ENCODE measurements around the gene GHR.
"Not testable (repeated sequence)": the region's sequence is repeated elsewhere in the genome, so short reads cannot be mapped to it uniquely, and the experiment has no call there.

Gene GHR

GRCh38 chr5:42665857-42666256, 242.6 kb downstream of the GHR start:
- no peaks in the 10 kb centered on the region for H3K36me3 ChIP-seq (ENCODE audit: insufficient read depth, low read length)
- H3K4me1 ChIP-seq (ENCODE audit: control insufficient read depth, insufficient read depth, low read length, unreplicated experiment): no peaks in the 10 kb centered on the region
- H3K4me3 ChIP-seq (ENCODE audit: low read depth, low read length): no peak overlapping the region
- H3K27me3 ChIP-seq (ENCODE audit: insufficient read depth, low read length): no peaks in the 10 kb centered on the region
- no peaks in the 10 kb centered on the region for H3K79me2 ChIP-seq (ENCODE audit: control insufficient read depth, insufficient read depth, low read length, unreplicated experiment)
- no peak overlapping the region for H2AFZ ChIP-seq (ENCODE audit: low read length, unreplicated experiment)
- H3K27ac ChIP-seq (ENCODE audit: low read depth, low read length): no peak overlapping the region

GRCh38 chr5:42666869-42667268, 243.6 kb downstream of the GHR start:
- Histone ChIP-seq H2AFZ (ENCODE audit: low read length, unreplicated experiment) (no peak overlapping the region), H3K27ac (ENCODE audit: low read depth, low read length) (no peak overlapping the region), H3K27me3 (ENCODE audit: insufficient read depth, low read length) (no peaks in the 10 kb centered on the region), H3K36me3 (ENCODE audit: insufficient read depth, low read length) (no peaks in the 10 kb centered on the region), H3K79me2 (ENCODE audit: control insufficient read depth, insufficient read depth, low read length, unreplicated experiment) (no peaks in the 10 kb centered on the region), H3K4me1 (ENCODE audit: control insufficient read depth, insufficient read depth, low read length, unreplicated experiment) (no peaks in the 10 kb centered on the region), H3K4me3 (ENCODE audit: low read depth, low read length) (no peak overlapping the region)

- Histone ChIP-seq H2AFZ (ENCODE audit: low read length, unreplicated experiment) (no peak overlapping the region), H3K27me3 (ENCODE audit: insufficient read depth, low read length) (no peaks in the 10 kb centered on the region), H3K36me3 (ENCODE audit: insufficient read depth, low read length) (no peaks in the 10 kb centered on the region), H3K79me2 (ENCODE audit: control insufficient read depth, insufficient read depth, low read length, unreplicated experiment) (no peaks in the 10 kb centered on the region), H3K27ac (ENCODE audit: low read depth, low read length) (no peak overlapping the region), H3K4me3 (ENCODE audit: low read depth, low read length) (no peak overlapping the region), H3K4me1 (ENCODE audit: control insufficient read depth, insufficient read depth, low read length, unreplicated experiment) (no peaks in the 10 kb centered on the region)
These were observed 245.0 kb downstream of the GHR start for GRCh38 chr5:42668254-42668653.

GRCh38 chr5:42672925-42673324, 249.7 kb downstream of the GHR start:
- no peak overlapping the region for H3K27ac ChIP-seq (ENCODE audit: low read depth, low read length)
- H3K4me1 ChIP-seq (ENCODE audit: control insufficient read depth, insufficient read depth, low read length, unreplicated experiment): no peaks in the 10 kb centered on the region
- H3K79me2 ChIP-seq (ENCODE audit: control insufficient read depth, insufficient read depth, low read length, unreplicated experiment): no peaks in the 10 kb centered on the region
- no peak overlapping the region for H2AFZ ChIP-seq (ENCODE audit: low read length, unreplicated experiment)
- H3K4me3 ChIP-seq (ENCODE audit: low read depth, low read length): no peak overlapping the region
- H3K36me3 ChIP-seq (ENCODE audit: insufficient read depth, low read length): no peaks in the 10 kb centered on the region
- H3K27me3 ChIP-seq (ENCODE audit: insufficient read depth, low read length): no peaks in the 10 kb centered on the region

GRCh38 chr5:42675602-42676001, 252.4 kb downstream of the GHR start:
- Histone ChIP-seq H3K79me2 (ENCODE audit: control insufficient read depth, insufficient read depth, low read length, unreplicated experiment) (no peaks in the 10 kb centered on the region), H2AFZ (ENCODE audit: low read length, unreplicated experiment) (no peak overlapping the region), H3K36me3 (ENCODE audit: insufficient read depth, low read length) (no peaks in the 10 kb centered on the region), H3K4me1 (ENCODE audit: control insufficient read depth, insufficient read depth, low read length, unreplicated experiment) (no peaks in the 10 kb centered on the region), H3K27me3 (ENCODE audit: insufficient read depth, low read length) (no peaks in the 10 kb centered on the region), H3K4me3 (ENCODE audit: low read depth, low read length) (no peak overlapping the region), H3K27ac (ENCODE audit: low read depth, low read length) (no peak overlapping the region)

- no peaks in the 10 kb centered on the region for H3K79me2 ChIP-seq (ENCODE audit: control insufficient read depth, insufficient read depth, low read length, unreplicated experiment)
- no peaks in the 10 kb centered on the region for H3K36me3 ChIP-seq (ENCODE audit: insufficient read depth, low read length)
- no peaks in the 10 kb centered on the region for H3K27me3 ChIP-seq (ENCODE audit: insufficient read depth, low read length)
- H3K27ac ChIP-seq (ENCODE audit: low read depth, low read length): no peak overlapping the region
- no peak overlapping the region for H3K4me3 ChIP-seq (ENCODE audit: low read depth, low read length)
- no peak overlapping the region for H2AFZ ChIP-seq (ENCODE audit: low read length, unreplicated experiment)
- no peaks in the 10 kb centered on the region for H3K4me1 ChIP-seq (ENCODE audit: control insufficient read depth, insufficient read depth, low read length, unreplicated experiment)
These were observed 253.1 kb downstream of the GHR start for GRCh38 chr5:42676362-42676761.

GRCh38 chr5:42677156-42677842, 254.1 kb downstream of the GHR start:
- H3K79me2 ChIP-seq (ENCODE audit: control insufficient read depth, insufficient read depth, low read length, unreplicated experiment): no peaks in the 10 kb centered on the region
- H3K4me1 ChIP-seq (ENCODE audit: control insufficient read depth, insufficient read depth, low read length, unreplicated experiment): no peaks in the 10 kb centered on the region
- no peaks in the 10 kb centered on the region for H3K36me3 ChIP-seq (ENCODE audit: insufficient read depth, low read length)
- no peak overlapping the region for H3K27ac ChIP-seq (ENCODE audit: low read depth, low read length)
- no peaks in the 10 kb centered on the region for H3K27me3 ChIP-seq (ENCODE audit: insufficient read depth, low read length)
- no peak overlapping the region for H3K4me3 ChIP-seq (ENCODE audit: low read depth, low read length)
- H2AFZ ChIP-seq (ENCODE audit: low read length, unreplicated experiment): no peak overlapping the region

GRCh38 chr5:42680046-42680445, 256.8 kb downstream of the GHR start:
- Histone ChIP-seq H3K4me1 (ENCODE audit: control insufficient read depth, insufficient read depth, low read length, unreplicated experiment) (no peaks in the 10 kb centered on the region), H3K36me3 (ENCODE audit: insufficient read depth, low read length) (no peaks in the 10 kb centered on the region), H3K4me3 (ENCODE audit: low read depth, low read length) (no peak overlapping the region), H3K79me2 (ENCODE audit: control insufficient read depth, insufficient read depth, low read length, unreplicated experiment) (no peaks in the 10 kb centered on the region), H2AFZ (ENCODE audit: low read length, unreplicated experiment) (no peak overlapping the region), H3K27ac (ENCODE audit: low read depth, low read length) (no peak overlapping the region), H3K27me3 (ENCODE audit: insufficient read depth, low read length) (no peaks in the 10 kb centered on the region)

GRCh38 chr5:42685078-42685477, 261.8 kb downstream of the GHR start:
- not testable (repeated sequence) for H3K79me2 ChIP-seq (ENCODE audit: control insufficient read depth, insufficient read depth, low read length, unreplicated experiment); H3K4me3 ChIP-seq (ENCODE audit: low read depth, low read length); H3K36me3 ChIP-seq (ENCODE audit: insufficient read depth, low read length); H2AFZ ChIP-seq (ENCODE audit: low read length, unreplicated experiment); H3K27me3 ChIP-seq (ENCODE audit: insufficient read depth, low read length); H3K27ac ChIP-seq (ENCODE audit: low read depth, low read length); H3K4me1 ChIP-seq (ENCODE audit: control insufficient read depth, insufficient read depth, low read length, unreplicated experiment)

- Histone ChIP-seq H2AFZ (ENCODE audit: low read length, unreplicated experiment) (no peak overlapping the region), H3K27ac (ENCODE audit: low read depth, low read length) (no peak overlapping the region), H3K27me3 (ENCODE audit: insufficient read depth, low read length) (no peaks in the 10 kb centered on the region), H3K79me2 (ENCODE audit: control insufficient read depth, insufficient read depth, low read length, unreplicated experiment) (no peaks in the 10 kb centered on the region), H3K36me3 (ENCODE audit: insufficient read depth, low read length) (no peaks in the 10 kb centered on the region), H3K4me3 (ENCODE audit: low read depth, low read length) (no peak overlapping the region), H3K4me1 (ENCODE audit: control insufficient read depth, insufficient read depth, low read length, unreplicated experiment) (no peaks in the 10 kb centered on the region)
These were observed 266.2 kb downstream of the GHR start for GRCh38 chr5:42689391-42689790.

- Histone ChIP-seq H3K36me3 (ENCODE audit: insufficient read depth, low read length) (no peaks in the 10 kb centered on the region), H3K27me3 (ENCODE audit: insufficient read depth, low read length) (no peaks in the 10 kb centered on the region), H2AFZ (ENCODE audit: low read length, unreplicated experiment) (no peak overlapping the region)
These were observed 268.2 kb downstream of the GHR start for GRCh38 chr5:42691413-42691937.

More at GRCh38 chr5:42691413-42691937, 268.2 kb downstream of the GHR start:
- no peaks in the 10 kb centered on the region for H3K4me1 ChIP-seq (ENCODE audit: control insufficient read depth, insufficient read depth, low read length, unreplicated experiment)
- no peak overlapping the region for H3K4me3 ChIP-seq (ENCODE audit: low read depth, low read length)
- no peak overlapping the region for H3K27ac ChIP-seq (ENCODE audit: low read depth, low read length)
- H3K79me2 ChIP-seq (ENCODE audit: control insufficient read depth, insufficient read depth, low read length, unreplicated experiment): no peaks in the 10 kb centered on the region

All from ACC112 (cell line).